GM23338 (cell line): Measurements from ENCODE around the gene C16orf74. TPM values are rescaled to one million over a fixed set of nuclear protein-coding genes. Genes with fewer than 3 reads are reported as not detected.

Source experiments
- ATAC-seq: fragments of 200-7000 bp; cut with Tn5 transposase; 3 replicates; pipeline ENCODE4 v1.9.1; 2020
- DNase-seq: peaks from one replicate; pipeline ENCODE4 v3.0.0-alpha.2; 2015; ENCODE audit warnings: low spot score
- H2AFZ ChIP-seq: fragments of 200-600 bp; sonication (generic); 2 replicates; pipeline ENCODE4 v1.8.0; 2016; ENCODE audit warnings: antibody characterized with exemption, mild to moderate bottlenecking, moderate library complexity
- H3F3A ChIP-seq: fragments of 200-600 bp; sonication (generic); replicated peaks from 2 replicates; pipeline ENCODE4 v1.8.0; 2017; ENCODE audit warnings: antibody characterized with exemption, mixed run types, low read depth
- H3K27ac ChIP-seq: fragments of 200-600 bp; sonication (generic); 2 replicates; pipeline ENCODE4 v1.6.1; 2016; ENCODE audit warnings: low read depth
- H3K27me3 ChIP-seq: fragments of 200-600 bp; sonication (generic); 2 replicates; pipeline ENCODE4 v1.8.0; 2016; ENCODE audit warnings: mild to moderate bottlenecking, mixed run types, moderate library complexity; ENCODE audit not compliant: insufficient read depth
- H3K36me3 ChIP-seq: fragments of 200-600 bp; sonication (generic); 2 replicates; pipeline ENCODE4 v1.8.0; 2016; ENCODE audit warnings: mild to moderate bottlenecking; ENCODE audit not compliant: insufficient read depth
- H3K4me1 ChIP-seq: fragments of 200-600 bp; sonication (generic); 2 replicates; pipeline ENCODE4 v1.8.0; 2016; ENCODE audit warnings: mild to moderate bottlenecking, moderate library complexity; ENCODE audit not compliant: insufficient read depth
- H3K4me2 ChIP-seq: fragments of 200-600 bp; sonication (generic); 2 replicates; pipeline ENCODE4 v1.7.1; 2017; ENCODE audit warnings: mixed run types
- H3K4me3 ChIP-seq: fragments of 200-600 bp; sonication (generic); 2 replicates; pipeline ENCODE4 v1.6.1; 2016; ENCODE audit warnings: mixed run types
- H3K79me2 ChIP-seq: fragments of 200-600 bp; sonication (generic); replicated peaks from 2 replicates; pipeline ENCODE4 v1.8.0; 2017; ENCODE audit warnings: mild to moderate bottlenecking; ENCODE audit not compliant: insufficient read depth
- H3K9me2 ChIP-seq: fragments of 200-600 bp; sonication (generic); 2 replicates; pipeline ENCODE4 v1.8.0; 2017; ENCODE audit not compliant: insufficient read depth
- H4K20me1 ChIP-seq: fragments of 200-600 bp; sonication (generic); replicated peaks from 2 replicates; pipeline ENCODE4 v1.8.0; 2017; ENCODE audit warnings: mild to moderate bottlenecking; ENCODE audit not compliant: insufficient read depth
- H3K27ac Mint-ChIP-seq: 2 replicates; pipeline ENCODE4 v1.8.0; 2020; ENCODE audit warnings: inconsistent platforms, mild to moderate bottlenecking, moderate library complexity, mixed read lengths
- H3K27me3 Mint-ChIP-seq: 3 replicates; pipeline ENCODE4 v1.8.0; 2022; ENCODE audit warnings: low read depth, mild to moderate bottlenecking, moderate library complexity, mixed read lengths, inconsistent platforms; ENCODE audit not compliant: insufficient read depth, poor library complexity
- H3K36me3 Mint-ChIP-seq: 3 replicates; pipeline ENCODE4 v1.8.0; 2021; ENCODE audit warnings: low read depth, mild to moderate bottlenecking, inconsistent platforms, moderate library complexity, mixed read lengths
- H3K4me1 Mint-ChIP-seq: 3 replicates; pipeline ENCODE4 v1.8.0; 2020; ENCODE audit warnings: mild to moderate bottlenecking, inconsistent platforms, mixed read lengths
- H3K4me3 Mint-ChIP-seq: 3 replicates; pipeline ENCODE4 v1.8.0; 2021; ENCODE audit warnings: moderate library complexity, mild to moderate bottlenecking, inconsistent platforms, mixed read lengths
- H3K9me3 Mint-ChIP-seq: 3 replicates; pipeline ENCODE4 v1.8.0; 2020; ENCODE audit warnings: moderate library complexity, mild to moderate bottlenecking, inconsistent platforms, mixed read lengths
- CREB1 ChIP-seq: fragments of 250-450 bp; sonication (Bioruptor Pico); IDR thresholded peaks from 2 replicates; pipeline ENCODE4 v1.5.0; 2020; ENCODE audit warnings: low read depth, mild to moderate bottlenecking, moderate library complexity
- EZH2 ChIP-seq: fragments of 200-600 bp; sonication (generic); IDR thresholded peaks from one replicate; pipeline ENCODE4 v1.8.0; 2017; ENCODE audit warnings: antibody characterized with exemption, mild to moderate bottlenecking, low read depth; ENCODE audit not compliant: unreplicated experiment
- EZH2phosphoT487 ChIP-seq: fragments of 200-600 bp; sonication (generic); IDR thresholded peaks from one replicate; pipeline ENCODE4 v1.8.1; 2018; ENCODE audit warnings: antibody characterized with exemption; ENCODE audit not compliant: unreplicated experiment
- JUNB ChIP-seq: IDR thresholded peaks from one replicate; pipeline ENCODE4 v1.6.1; 2016; ENCODE audit warnings: antibody characterized with exemption; ENCODE audit not compliant: unreplicated experiment
- NANOG ChIP-seq: IDR thresholded peaks from 2 replicates; pipeline ENCODE4 v1.6.1; 2016; ENCODE audit warnings: antibody characterized with exemption, borderline replicate concordance
- POLR2AphosphoS5 ChIP-seq: IDR thresholded peaks from 2 replicates; pipeline ENCODE4 v1.6.1; 2016; ENCODE audit warnings: antibody characterized with exemption, low read depth
- STAT1 ChIP-seq: IDR thresholded peaks from one replicate; pipeline ENCODE4 v1.6.1; 2016; ENCODE audit warnings: antibody characterized with exemption; ENCODE audit not compliant: unreplicated experiment
- ZNF114 ChIP-seq: fragments of 250-450 bp; sonication (Bioruptor Pico); IDR thresholded peaks from 2 replicates; pipeline ENCODE4 v1.5.0; 2020; ENCODE audit warnings: mild to moderate bottlenecking, moderate library complexity
- ZNF331 ChIP-seq: fragments of 250-450 bp; sonication (Bioruptor Pico); IDR thresholded peaks from 2 replicates; pipeline ENCODE4 v1.5.0; 2020; ENCODE audit warnings: low read depth, mild to moderate bottlenecking, moderate library complexity
- ZNF462 ChIP-seq: fragments of 250-450 bp; sonication (Bioruptor Pico); IDR thresholded peaks from 2 replicates; pipeline ENCODE4 v1.5.0; 2020; ENCODE audit warnings: mild to moderate bottlenecking, moderate library complexity
- polyA plus RNA-seq: library from polyadenylated mRNA; unstranded; fragments of >200 nt; fragmentation: Nextera tagmentation; extraction: Ambion mirVana; gene quantifications from 2 replicates; pipeline ENCODE4 v1.2.1, GENCODE V29; 2016
- total RNA-seq: library from RNA; depleted of rRNA; stranded (reverse); fragments of >200 nt; shearing (Covaris generic); gene quantifications from 2 replicates; pipeline ENCODE4 v1.2.3, GENCODE V29; 2014
- TF ChIP-seq, protein P1 (sequence below): IDR thresholded peaks from 2 replicates; pipeline ENCODE4 v1.6.1; 2016; ENCODE audit warnings: antibody characterized with exemption
- TF ChIP-seq, protein P2 (sequence below): IDR thresholded peaks from one replicate; pipeline ENCODE4 v1.6.1; 2018; ENCODE audit warnings: antibody characterized with exemption; ENCODE audit not compliant: unreplicated experiment
- TF ChIP-seq, protein P3 (sequence below), 2 experiments: fragments of 200-600 bp in 1 of 2; sonication (generic) in 1 of 2; conservative IDR thresholded peaks; 2 replicates each; pipeline versions ENCODE4 v1.5.1 to v1.6.1; 2016 to 2017; ENCODE audit warnings: antibody characterized with exemption in 2 of 2, low read depth in 2 of 2, mild to moderate bottlenecking in 2 of 2, moderate library complexity in 1 of 2

C16orf74 gene
- total and polyA plus RNA-seq, 2 experiments from 2014 or later: 12.1 to 19.1 TPM

- Histone ChIP-seq H2AFZ (0 out of 2 replicates have a peak overlapping the region, but pooled peaks have one; percentile 47), H3K27me3 (no peaks in the 10 kb centered on the region), H3K4me3 (peak overlapping the region; percentile 98), H3K79me2 (peaks cover 82% of the 10 kb centered on the region), H3K9me2 (no peaks in the 10 kb centered on the region), H3K27ac (peak overlapping the region; percentile 87), H3K4me2 (peak overlapping the region; percentile 99), H4K20me1 (peaks cover 46% of the 10 kb centered on the region), H3F3A (0 out of 2 replicates have a peak, but pooled peaks cover 3% of the 10 kb centered on the region), H3K36me3 (peaks cover 34% of the 10 kb centered on the region), H3K4me1 (peaks cover 9% of the 10 kb centered on the region)
- Mint-ChIP-seq H3K36me3 (peaks cover 66% of the 10 kb centered on the region), H3K4me3 (peak overlapping the region; percentile 89), H3K9me3 (no peaks in the 10 kb centered on the region; the same call in 2 of the 3 replicates), H3K27me3 (peaks cover 18% of the 10 kb centered on the region), H3K27ac (peak overlapping the region; percentile 89), H3K4me1 (peaks cover 18% of the 10 kb centered on the region)
- TF ChIP-seq, protein P1, sequence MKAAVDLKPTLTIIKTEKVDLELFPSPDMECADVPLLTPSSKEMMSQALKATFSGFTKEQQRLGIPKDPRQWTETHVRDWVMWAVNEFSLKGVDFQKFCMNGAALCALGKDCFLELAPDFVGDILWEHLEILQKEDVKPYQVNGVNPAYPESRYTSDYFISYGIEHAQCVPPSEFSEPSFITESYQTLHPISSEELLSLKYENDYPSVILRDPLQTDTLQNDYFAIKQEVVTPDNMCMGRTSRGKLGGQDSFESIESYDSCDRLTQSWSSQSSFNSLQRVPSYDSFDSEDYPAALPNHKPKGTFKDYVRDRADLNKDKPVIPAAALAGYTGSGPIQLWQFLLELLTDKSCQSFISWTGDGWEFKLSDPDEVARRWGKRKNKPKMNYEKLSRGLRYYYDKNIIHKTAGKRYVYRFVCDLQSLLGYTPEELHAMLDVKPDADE: no peak
- TF ChIP-seq ZNF114 (CRISPR knock-in tag) (no peak), ZNF462 (CRISPR knock-in tag) (no peak), CREB1 (CRISPR knock-in tag) (no peak), POLR2AphosphoS5 (no peak), EZH2phosphoT487 (no peak), JUNB (no peak), NANOG (no peak), ZNF331 (CRISPR knock-in tag) (no peak), EZH2 (no peak), STAT1 (no peak)
- TF ChIP-seq, protein P2, sequence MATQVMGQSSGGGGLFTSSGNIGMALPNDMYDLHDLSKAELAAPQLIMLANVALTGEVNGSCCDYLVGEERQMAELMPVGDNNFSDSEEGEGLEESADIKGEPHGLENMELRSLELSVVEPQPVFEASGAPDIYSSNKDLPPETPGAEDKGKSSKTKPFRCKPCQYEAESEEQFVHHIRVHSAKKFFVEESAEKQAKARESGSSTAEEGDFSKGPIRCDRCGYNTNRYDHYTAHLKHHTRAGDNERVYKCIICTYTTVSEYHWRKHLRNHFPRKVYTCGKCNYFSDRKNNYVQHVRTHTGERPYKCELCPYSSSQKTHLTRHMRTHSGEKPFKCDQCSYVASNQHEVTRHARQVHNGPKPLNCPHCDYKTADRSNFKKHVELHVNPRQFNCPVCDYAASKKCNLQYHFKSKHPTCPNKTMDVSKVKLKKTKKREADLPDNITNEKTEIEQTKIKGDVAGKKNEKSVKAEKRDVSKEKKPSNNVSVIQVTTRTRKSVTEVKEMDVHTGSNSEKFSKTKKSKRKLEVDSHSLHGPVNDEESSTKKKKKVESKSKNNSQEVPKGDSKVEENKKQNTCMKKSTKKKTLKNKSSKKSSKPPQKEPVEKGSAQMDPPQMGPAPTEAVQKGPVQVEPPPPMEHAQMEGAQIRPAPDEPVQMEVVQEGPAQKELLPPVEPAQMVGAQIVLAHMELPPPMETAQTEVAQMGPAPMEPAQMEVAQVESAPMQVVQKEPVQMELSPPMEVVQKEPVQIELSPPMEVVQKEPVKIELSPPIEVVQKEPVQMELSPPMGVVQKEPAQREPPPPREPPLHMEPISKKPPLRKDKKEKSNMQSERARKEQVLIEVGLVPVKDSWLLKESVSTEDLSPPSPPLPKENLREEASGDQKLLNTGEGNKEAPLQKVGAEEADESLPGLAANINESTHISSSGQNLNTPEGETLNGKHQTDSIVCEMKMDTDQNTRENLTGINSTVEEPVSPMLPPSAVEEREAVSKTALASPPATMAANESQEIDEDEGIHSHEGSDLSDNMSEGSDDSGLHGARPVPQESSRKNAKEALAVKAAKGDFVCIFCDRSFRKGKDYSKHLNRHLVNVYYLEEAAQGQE: no peak
- TF ChIP-seq, protein P3, sequence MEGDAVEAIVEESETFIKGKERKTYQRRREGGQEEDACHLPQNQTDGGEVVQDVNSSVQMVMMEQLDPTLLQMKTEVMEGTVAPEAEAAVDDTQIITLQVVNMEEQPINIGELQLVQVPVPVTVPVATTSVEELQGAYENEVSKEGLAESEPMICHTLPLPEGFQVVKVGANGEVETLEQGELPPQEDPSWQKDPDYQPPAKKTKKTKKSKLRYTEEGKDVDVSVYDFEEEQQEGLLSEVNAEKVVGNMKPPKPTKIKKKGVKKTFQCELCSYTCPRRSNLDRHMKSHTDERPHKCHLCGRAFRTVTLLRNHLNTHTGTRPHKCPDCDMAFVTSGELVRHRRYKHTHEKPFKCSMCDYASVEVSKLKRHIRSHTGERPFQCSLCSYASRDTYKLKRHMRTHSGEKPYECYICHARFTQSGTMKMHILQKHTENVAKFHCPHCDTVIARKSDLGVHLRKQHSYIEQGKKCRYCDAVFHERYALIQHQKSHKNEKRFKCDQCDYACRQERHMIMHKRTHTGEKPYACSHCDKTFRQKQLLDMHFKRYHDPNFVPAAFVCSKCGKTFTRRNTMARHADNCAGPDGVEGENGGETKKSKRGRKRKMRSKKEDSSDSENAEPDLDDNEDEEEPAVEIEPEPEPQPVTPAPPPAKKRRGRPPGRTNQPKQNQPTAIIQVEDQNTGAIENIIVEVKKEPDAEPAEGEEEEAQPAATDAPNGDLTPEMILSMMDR (conservative IDR thresholded peaks at IDR 0.05; ENCODE audit: low read depth in 2 of 2): no peak
- ATAC-seq (peak; percentile 4; the same call in 2 of the 3 replicates), DNase-seq (peak; percentile 36)
Observed at GRCh38 chr16:85800321-85800669, 49.4 kb upstream of the C16orf74 start.
